GM21723 (cell line): ENCODE results near the gene NRBF2.
"Not testable (repeated sequence)": the region's sequence is repeated elsewhere in the genome, so short reads cannot be mapped to it uniquely, and the experiment has no call there.

Experiments used
- ATAC-seq: cut with Tn5 transposase; IDR thresholded peaks from one replicate; pipeline ENCODE4 v1.9.1; 2021; ENCODE audit warnings: mild to moderate bottlenecking, moderate library complexity; ENCODE audit not compliant: unreplicated experiment

NRBF2 gene

GRCh38 chr10:63116452-63117072 lies 16.6 kb upstream of the NRBF2 start:
- ATAC-seq = no peak

- ATAC-seq = no peak
Measured at GRCh38 chr10:63119041-63119440, 14.1 kb upstream of the NRBF2 start.

GRCh38 chr10:63120554-63120953 lies 12.6 kb upstream of the NRBF2 start:
- ATAC-seq = no peak

- no peak for ATAC-seq
Measured at GRCh38 chr10:63123727-63124362, 9.3 kb upstream of the NRBF2 start.

GRCh38 chr10:63125459-63125858 lies 7.7 kb upstream of the NRBF2 start:
- ATAC-seq = no peak

- no peak for ATAC-seq
Measured at GRCh38 chr10:63128443-63128842, 4.7 kb upstream of the NRBF2 start.

GRCh38 chr10:63129888-63130287 lies 3.2 kb upstream of the NRBF2 start:
- ATAC-seq = no peak

- ATAC-seq = no peak
Measured at GRCh38 chr10:63132651-63133055, 475 bp upstream of the NRBF2 start.

GRCh38 chr10:63133821-63134557 lies 861 bp downstream of the NRBF2 start:
- no peak for ATAC-seq

GRCh38 chr10:63137306-63137705 lies 4.2 kb downstream of the NRBF2 start:
- ATAC-seq = no peak

GRCh38 chr10:63140077-63140476 lies 6.9 kb downstream of the NRBF2 start:
- no peak for ATAC-seq

- ATAC-seq = no peak
Measured at GRCh38 chr10:63142136-63142535, 9.0 kb downstream of the NRBF2 start.

- no peak for ATAC-seq
Measured at GRCh38 chr10:63143987-63144386, 10.9 kb downstream of the NRBF2 start.

GRCh38 chr10:63145782-63146181 lies 12.7 kb downstream of the NRBF2 start:
- ATAC-seq = no peak

GRCh38 chr10:63146503-63146902 lies 13.4 kb downstream of the NRBF2 start:
- ATAC-seq = no peak

- ATAC-seq = no peak
Measured at GRCh38 chr10:63150745-63151144, 17.6 kb downstream of the NRBF2 start.

- not testable (repeated sequence) for ATAC-seq
Measured at GRCh38 chr10:63153868-63154545, 20.9 kb downstream of the NRBF2 start.

GRCh38 chr10:63154546-63155387 lies 21.6 kb downstream of the NRBF2 start:
- no peak for ATAC-seq

- ATAC-seq = no peak
Measured at GRCh38 chr10:63155388-63156020, 22.4 kb downstream of the NRBF2 start.

GRCh38 chr10:63156236-63156635 lies 23.1 kb downstream of the NRBF2 start:
- no peak for ATAC-seq
